Astrocyte of the cerebellum (primary cell): Measurements from ENCODE around the gene SLC39A3.

Experiments
- DNase-seq: peaks from one replicate; pipeline ENCODE4 v3.0.0-alpha.2; 2011; ENCODE audit warnings: low read depth
- H3K4me3 ChIP-seq: 2 replicates; pipeline ENCODE4 v1.5.1; 2011; ENCODE audit warnings: mild to moderate bottlenecking, low read depth, low read length, moderate library complexity
- in situ Hi-C: cut with HindIII; loops from 2 replicates; pipeline ENCODE4 v1.10.0; 2017; ENCODE audit warnings: low sequenced_read_pairs
- TF ChIP-seq, protein P1 (sequence below): IDR thresholded peaks from 2 replicates; pipeline ENCODE4 v1.5.1; 2012; ENCODE audit warnings: low read length, low read depth, moderate library complexity, mild to moderate bottlenecking; ENCODE audit errors: missing control alignments

SLC39A3 gene

DNA sequence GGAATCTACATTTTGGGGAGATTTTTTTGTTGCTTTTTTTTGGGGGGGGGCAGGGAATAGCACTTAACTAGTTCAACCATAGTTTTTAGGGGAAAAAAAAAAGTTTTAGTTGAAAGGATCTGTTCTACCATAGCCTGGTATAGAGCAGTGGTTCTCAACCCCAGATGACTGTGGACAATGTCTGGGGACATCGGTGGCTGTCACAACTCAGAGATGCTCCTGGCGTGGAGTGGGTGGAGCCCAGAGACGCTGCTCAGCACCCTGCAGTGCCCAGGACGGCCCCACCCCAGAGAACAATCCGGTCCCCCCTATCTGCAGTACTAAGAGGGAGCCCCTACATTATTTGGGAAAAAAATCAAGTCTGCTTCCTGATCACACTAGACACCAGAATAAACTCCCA lies 45.6 kb downstream of the SLC39A3 start:
- no peak for DNase-seq
- TF ChIP-seq, protein P1, sequence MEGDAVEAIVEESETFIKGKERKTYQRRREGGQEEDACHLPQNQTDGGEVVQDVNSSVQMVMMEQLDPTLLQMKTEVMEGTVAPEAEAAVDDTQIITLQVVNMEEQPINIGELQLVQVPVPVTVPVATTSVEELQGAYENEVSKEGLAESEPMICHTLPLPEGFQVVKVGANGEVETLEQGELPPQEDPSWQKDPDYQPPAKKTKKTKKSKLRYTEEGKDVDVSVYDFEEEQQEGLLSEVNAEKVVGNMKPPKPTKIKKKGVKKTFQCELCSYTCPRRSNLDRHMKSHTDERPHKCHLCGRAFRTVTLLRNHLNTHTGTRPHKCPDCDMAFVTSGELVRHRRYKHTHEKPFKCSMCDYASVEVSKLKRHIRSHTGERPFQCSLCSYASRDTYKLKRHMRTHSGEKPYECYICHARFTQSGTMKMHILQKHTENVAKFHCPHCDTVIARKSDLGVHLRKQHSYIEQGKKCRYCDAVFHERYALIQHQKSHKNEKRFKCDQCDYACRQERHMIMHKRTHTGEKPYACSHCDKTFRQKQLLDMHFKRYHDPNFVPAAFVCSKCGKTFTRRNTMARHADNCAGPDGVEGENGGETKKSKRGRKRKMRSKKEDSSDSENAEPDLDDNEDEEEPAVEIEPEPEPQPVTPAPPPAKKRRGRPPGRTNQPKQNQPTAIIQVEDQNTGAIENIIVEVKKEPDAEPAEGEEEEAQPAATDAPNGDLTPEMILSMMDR: no peak
- H3K4me3 ChIP-seq: no peak overlapping the region
- in situ Hi-C loops: no loop called here

- in situ Hi-C loops: no loop called here
- DNase-seq: no peak
- TF ChIP-seq, protein P1: no peak
- no peak overlapping the region for H3K4me3 ChIP-seq
These were observed 46.2 kb downstream of the SLC39A3 start for GRCh38 chr19:2693492-2694160.

DNA sequence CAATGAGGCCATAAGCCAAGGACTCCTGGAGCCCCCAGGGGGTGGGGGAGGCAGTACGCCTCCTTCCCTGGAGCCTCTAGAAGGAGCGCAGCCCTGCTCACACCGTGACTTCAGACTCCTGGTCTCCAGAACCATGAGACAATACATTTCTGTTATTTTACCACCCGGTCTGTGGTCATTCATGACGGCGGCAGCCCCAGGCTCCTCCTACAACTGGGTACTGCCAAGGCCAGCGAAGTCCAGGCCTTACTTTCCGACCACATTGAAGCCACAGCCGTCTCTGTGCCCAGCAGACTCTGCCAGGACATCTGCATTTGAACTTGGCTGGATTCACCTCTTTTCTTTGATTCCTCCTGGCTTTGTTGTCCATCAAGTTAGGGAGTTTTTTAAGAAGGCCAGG lies 47.9 kb downstream of the SLC39A3 start:
- no peak for DNase-seq
- no peak overlapping the region for H3K4me3 ChIP-seq
- TF ChIP-seq, protein P1: no peak
- in situ Hi-C loops: no loop called here

DNA sequence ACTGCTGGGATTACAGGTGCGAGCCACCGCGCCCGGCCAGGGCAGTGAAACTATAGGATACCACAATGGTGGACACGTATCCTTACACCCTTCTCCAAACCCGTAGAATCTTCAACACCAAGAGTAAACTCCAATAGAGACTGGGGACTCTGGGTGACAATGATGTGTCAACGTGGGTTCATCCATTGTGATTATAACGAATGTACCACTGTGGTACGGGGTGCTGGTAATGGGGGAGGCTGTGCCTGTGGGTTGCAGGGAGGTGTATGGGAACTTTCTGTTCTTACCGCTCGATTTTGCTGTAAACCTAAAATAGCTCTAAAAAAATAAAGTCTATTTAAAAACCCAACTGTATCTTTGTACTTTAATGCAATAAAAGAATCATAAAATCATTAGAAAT lies 49.0 kb downstream of the SLC39A3 start:
- in situ Hi-C loops: no loop called here
- no peak overlapping the region for H3K4me3 ChIP-seq
- DNase-seq: no peak
- TF ChIP-seq, protein P1: no peak

GRCh38 chr19:2686360-2686759 lies 53.5 kb downstream of the SLC39A3 start:
- TF ChIP-seq, protein P1: no peak
- H3K4me3 ChIP-seq: no peak overlapping the region
- in situ Hi-C loops: no loop called here

DNA sequence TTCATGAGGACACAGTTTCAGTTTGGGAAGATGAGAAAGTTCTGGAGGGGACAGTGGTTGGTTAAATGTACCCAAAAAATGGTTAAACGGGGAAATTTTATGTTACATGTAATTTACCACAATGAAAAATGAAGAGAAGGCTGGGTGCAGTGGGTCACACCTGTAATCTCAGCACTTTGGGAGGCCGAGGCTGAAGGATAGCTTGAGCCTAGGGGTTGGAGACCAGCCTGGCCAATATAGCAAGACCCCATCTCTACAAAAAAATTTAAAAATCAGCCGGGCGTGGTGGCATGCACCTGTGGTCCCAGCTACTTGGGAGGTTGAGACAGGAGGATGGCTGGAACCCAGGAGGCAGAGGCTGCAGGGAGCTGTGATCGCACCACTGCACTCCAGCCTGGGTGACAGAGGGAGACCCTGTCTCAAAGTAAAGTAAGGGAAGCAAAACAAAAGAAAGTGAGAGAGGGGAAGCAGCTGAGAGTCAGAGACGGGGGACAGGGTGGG lies 54.6 kb downstream of the SLC39A3 start:
- H3K4me3 ChIP-seq: no peak overlapping the region
- in situ Hi-C loops: no loop called here
- TF ChIP-seq, protein P1: no peak
- no peak for DNase-seq

More at GRCh38 chr19:2686360-2686759, 53.5 kb downstream of the SLC39A3 start:
- no peak for DNase-seq
